ENCODE measurements around the gene HOXD9. TPM values are rescaled to one million over a fixed set of nuclear protein-coding genes. Genes with fewer than 3 reads are reported as not detected.
A peak's percentile ranks its signal among the peaks of the same experiment; 100 is the strongest.

Gene HOXD9
- total RNA-seq, 1 donor from 2014 or later = 0.29 TPM

DNA sequence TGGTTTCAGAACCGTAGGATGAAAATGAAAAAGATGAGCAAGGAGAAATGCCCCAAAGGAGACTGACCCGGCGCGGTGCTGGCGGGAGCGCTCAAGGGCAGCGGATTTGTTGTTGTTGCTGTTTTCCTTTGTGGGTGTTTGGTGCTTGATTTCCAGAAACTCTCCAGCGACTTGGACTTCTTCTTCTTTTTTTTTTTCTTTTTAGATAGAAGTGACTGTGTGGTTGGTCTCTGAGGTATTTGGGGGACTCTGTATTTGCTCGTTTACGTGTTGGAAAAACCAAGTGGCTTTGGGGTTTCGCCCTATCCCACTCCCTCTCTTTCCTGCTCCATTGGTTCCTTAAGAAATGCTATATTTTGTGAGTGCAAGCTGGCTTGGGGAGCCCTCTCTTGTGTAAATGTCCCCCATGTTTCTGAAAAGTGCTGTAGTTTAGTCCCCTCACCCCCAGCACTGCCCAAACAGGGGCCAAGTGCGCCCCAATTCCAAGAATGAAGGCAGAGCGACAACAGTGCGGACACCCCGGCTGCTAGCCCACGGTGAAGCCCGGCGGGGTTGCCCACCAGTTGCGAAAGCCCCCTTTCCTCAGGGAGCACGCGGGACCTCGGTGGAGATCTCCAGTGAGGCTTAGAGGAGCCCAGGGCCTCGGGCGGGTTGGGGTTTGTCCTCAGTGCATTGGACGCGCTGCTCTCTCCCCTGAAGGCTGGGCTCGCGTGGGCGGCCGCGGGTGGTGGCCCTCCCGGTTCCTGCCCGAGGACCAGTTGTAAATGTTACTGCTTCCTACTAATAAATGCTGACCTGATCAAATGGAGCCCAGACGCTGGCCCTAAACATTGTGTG lies 1.8 kb downstream of the HOXD9 start:
- DNase-seq (ENCODE audit: low read depth) = no peak

DNA sequence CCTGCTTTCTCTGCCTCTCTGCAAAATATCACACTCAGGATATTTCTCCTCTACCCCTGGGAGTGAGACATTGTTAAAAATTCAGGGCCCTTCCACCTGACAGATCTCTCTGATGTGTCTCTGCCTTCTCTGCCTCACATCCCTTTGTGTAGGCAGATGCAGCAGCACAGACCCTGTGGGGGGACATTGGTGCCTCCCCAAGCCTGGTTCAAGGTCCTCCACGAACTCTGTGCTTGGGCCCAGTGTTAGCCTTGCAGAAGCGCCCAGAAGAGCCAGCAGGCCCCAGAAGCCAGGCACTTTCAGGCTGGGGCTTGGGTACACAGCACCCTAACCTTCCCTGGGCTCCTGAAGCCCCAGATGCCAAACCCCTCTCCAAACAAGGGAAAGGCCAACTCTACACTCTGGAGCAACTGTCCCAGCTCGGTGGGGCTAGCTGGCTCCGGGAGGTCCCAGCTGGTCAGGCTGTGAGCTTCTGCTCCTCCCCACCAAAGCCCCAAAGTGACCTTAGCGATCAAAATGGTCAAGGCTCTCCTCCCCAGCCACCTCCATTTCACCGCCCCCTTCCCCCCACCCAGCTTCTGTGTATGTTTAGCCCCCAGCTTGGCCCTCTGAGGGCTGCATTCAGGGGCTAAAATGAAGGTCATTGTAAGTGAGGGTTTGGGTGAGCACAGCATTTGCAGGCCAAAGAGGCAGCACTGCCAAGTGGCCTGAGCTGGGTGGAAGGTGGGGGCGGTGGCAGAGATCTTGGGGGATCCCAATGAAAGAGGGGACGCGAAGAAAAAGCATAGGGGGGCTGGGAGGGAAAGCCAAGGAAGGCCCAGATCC lies 2.6 kb downstream of the HOXD9 start:
- no peak for DNase-seq (ENCODE audit: low read depth)

GRCh38 chr2:176125772-176126054 lies 3.2 kb downstream of the HOXD9 start:
- DNase-seq (ENCODE audit: low read depth) = no peak

- peak; percentile 71 for DNase-seq (ENCODE audit: low read depth)
Measured at GRCh38 chr2:176126929-176127773, 4.6 kb downstream of the HOXD9 start.

DNA sequence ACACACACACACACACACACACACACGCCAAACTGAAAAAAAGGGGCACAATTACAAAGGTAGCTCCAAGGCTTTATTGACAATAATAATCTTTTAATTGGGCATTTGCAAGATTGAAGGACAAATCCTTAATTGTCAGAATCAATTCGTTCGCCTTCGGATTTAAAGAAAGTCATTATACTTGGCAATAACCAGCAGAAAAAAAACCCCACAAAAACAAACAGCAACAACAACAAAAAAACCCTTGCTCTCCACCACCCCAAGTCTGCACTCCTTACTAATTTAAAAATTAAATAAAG lies 5.2 kb downstream of the HOXD9 start:
- no peak for DNase-seq (ENCODE audit: low read depth)

- no peak for DNase-seq (ENCODE audit: low read depth)
Measured at GRCh38 chr2:176128172-176128981, 5.9 kb downstream of the HOXD9 start.

- DNase-seq (ENCODE audit: low read depth) = peak; percentile 52
Measured at GRCh38 chr2:176128982-176129796, 6.7 kb downstream of the HOXD9 start, which contains the start of gene HOXD8. TSS of gene HOXD8 (plus strand) at chr2:176129705. CDS start at chr2:176130367, 662 bp downstream.

GRCh38 chr2:176129813-176130146 lies 7.3 kb downstream of the HOXD9 start:
- DNase-seq (ENCODE audit: low read depth) = peak; percentile 19

DNA sequence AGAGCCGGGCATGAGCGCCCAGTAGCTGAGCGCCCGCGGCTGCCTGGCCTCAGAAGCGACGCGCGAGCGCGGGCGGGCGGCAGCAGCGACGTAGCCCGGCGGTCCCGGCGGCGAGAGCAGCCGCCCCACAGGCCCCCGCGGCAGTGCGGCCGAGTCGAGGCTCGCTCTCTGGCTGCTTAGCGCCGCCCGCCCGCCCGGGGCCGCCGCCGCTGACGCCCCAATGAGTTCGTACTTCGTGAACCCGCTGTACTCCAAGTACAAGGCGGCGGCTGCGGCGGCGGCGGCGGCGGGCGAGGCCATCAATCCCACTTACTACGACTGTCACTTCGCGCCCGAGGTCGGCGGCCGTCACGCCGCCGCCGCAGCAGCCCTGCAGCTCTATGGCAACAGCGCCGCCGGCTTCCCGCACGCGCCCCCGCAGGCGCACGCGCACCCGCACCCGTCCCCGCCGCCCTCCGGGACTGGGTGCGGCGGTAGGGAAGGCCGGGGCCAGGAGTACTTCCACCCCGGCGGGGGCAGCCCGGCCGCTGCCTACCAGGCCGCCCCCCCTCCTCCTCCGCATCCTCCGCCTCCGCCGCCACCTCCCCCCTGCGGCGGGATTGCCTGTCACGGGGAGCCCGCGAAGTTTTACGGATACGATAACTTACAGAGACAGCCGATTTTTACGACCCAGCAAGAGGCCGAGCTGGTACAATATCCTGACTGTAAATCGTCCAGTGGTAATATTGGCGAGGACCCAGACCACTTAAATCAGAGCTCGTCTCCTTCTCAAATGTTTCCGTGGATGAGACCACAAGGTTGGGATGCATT lies 7.8 kb downstream of the HOXD9 start:
- DNase-seq (ENCODE audit: low read depth) = peak; percentile 22

DNA sequence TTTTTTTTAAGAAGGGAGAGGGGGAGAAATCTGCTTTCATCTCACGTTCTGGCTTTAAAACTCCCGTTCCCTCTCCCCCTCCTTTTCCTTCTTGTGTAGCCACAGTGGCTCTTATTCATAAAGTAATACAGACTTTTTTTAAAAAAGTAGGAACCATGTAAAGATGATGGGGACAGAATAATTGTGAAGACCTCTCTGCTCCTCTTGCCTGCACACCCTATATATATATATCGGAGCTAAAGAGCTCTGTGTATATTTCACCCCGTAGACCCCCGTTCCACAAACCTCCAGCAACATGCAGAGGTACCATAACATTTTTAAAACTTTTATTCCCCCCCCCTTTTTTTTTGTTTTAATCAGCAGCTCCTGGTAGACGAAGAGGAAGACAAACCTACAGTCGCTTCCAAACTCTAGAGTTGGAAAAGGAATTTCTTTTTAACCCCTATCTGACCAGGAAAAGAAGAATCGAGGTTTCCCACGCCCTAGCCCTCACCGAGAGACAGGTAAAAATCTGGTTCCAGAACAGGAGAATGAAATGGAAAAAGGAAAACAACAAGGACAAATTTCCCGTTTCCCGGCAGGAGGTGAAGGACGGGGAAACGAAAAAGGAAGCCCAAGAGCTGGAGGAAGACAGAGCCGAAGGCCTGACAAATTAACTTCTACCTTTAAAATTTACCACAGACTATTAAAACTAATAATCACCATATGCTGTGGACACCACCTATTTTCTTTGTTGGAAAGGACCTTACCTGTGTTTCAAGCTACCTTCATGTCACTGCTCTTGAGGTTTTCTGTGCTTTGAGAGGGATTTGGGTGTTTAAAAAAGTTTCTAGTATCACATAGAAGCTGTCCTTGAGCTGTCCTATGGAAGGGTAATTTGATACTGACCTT lies 8.7 kb downstream of the HOXD9 start:
- no peak for DNase-seq (ENCODE audit: low read depth)

DNA sequence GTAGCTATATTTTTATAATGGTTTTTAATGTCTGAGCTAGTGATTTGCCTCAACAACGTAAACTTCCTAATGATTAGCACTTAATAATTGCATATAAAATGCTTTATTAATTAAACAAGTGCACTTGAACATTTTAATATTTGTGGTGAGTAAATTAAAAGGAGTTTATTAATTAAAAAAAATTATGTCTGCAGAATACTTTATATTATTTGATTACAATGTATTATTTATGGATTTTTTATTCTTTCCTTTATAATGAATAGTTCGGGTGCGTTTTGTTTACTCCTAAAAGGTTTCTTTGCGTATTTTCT lies 9.3 kb downstream of the HOXD9 start:
- no peak for DNase-seq (ENCODE audit: low read depth)

- no peak for DNase-seq (ENCODE audit: low read depth)
Measured at GRCh38 chr2:176132205-176133171, 10.0 kb downstream of the HOXD9 start.

- DNase-seq (ENCODE audit: low read depth) = no peak
Measured at GRCh38 chr2:176133389-176133788, 10.9 kb downstream of the HOXD9 start.

- no peak for DNase-seq (ENCODE audit: low read depth)
Measured at GRCh38 chr2:176134035-176134434, 11.5 kb downstream of the HOXD9 start.

- DNase-seq (ENCODE audit: low read depth) = no peak
Measured at GRCh38 chr2:176135035-176135440, 12.5 kb downstream of the HOXD9 start.

DNA sequence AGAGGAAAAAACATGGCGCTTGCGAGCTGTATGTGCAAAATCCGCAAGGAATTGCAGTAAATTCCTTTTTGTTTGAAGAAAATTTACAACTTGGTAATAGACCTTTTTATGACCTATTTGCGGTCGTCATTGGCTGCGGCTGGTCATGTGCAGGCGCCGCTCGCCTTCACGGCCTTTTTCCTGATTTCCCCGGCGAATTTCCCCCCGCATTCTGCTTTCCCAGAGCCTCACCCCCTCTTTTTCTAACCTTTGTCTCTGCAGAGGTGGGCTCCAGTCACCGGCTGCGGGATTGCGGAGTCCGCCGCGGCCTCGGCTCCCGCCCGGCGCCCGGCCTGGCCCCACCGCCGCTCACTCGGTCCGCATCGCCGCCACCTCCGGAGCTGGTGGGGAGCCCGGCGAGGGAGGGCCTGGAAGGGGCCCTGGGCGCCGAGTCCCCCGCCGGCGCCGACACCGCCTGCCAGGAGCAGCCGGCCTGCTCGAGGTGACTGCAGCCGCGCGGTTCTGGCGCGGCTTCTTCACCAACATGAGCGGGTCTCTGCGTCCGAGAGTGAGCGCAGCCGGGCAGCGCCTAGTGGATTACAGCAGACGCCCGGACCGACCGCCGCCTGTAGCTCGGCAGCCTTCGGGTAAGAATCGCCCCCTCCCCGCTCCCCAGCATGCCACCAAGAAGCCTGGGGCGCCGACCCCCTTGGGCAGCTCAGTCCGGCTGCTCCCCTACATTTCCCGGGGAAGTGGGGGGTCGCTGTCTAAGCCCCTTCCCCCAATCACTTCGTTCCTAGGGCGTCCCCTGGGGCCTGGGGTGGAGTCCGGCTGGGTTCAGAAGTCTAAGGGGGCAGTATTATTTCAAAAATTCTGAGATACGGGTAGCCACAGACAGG lies 14.1 kb downstream of the HOXD9 start:
- DNase-seq (ENCODE audit: low read depth) = peak; percentile 27
